Liver (tissue), 3 donors: Measurements from ENCODE around the gene SLC8A3.

Source experiments
- GABPA ChIP-seq, 2 donors: IDR thresholded peaks in 1 of 2; conservative IDR thresholded peaks in 1 of 2; 2 replicates each; pipeline ENCODE4 v1.6.1; 2016; ENCODE audit warnings: antibody characterized with exemption in 2 of 2, mild to moderate bottlenecking in 1 of 2, moderate library complexity in 1 of 2
- YY1 ChIP-seq: IDR thresholded peaks from 2 replicates; pipeline ENCODE4 v1.6.1; 2016; ENCODE audit warnings: antibody characterized with exemption, mild to moderate bottlenecking
- TF ChIP-seq, protein P1 (sequence below): fragments of 150-350 bp; IDR thresholded peaks from 2 replicates; pipeline ENCODE4 v1.5.1; 2017; ENCODE audit warnings: improper control_type of control experiment, low read depth, low read length; ENCODE audit not compliant: missing input control
- donor health status: healthy.
- donor health status: healthy.

- TF ChIP-seq GABPA (IDR thresholded peaks at IDR 0.05 in 1 of 2, conservative IDR thresholded peaks at IDR 0.05 in 1 of 2) (no peak), YY1 (no peak)
- TF ChIP-seq, protein P1, sequence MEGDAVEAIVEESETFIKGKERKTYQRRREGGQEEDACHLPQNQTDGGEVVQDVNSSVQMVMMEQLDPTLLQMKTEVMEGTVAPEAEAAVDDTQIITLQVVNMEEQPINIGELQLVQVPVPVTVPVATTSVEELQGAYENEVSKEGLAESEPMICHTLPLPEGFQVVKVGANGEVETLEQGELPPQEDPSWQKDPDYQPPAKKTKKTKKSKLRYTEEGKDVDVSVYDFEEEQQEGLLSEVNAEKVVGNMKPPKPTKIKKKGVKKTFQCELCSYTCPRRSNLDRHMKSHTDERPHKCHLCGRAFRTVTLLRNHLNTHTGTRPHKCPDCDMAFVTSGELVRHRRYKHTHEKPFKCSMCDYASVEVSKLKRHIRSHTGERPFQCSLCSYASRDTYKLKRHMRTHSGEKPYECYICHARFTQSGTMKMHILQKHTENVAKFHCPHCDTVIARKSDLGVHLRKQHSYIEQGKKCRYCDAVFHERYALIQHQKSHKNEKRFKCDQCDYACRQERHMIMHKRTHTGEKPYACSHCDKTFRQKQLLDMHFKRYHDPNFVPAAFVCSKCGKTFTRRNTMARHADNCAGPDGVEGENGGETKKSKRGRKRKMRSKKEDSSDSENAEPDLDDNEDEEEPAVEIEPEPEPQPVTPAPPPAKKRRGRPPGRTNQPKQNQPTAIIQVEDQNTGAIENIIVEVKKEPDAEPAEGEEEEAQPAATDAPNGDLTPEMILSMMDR: no peak
These were observed 141.0 kb downstream of the SLC8A3 start for GRCh38 chr14:70047598-70048312.
